PC-9 (cell line): ENCODE results near the gene TTC39B. TPM values are rescaled to one million over a fixed set of nuclear protein-coding genes. Genes with fewer than 3 reads are reported as not detected.

Experiments used
- BruUV-seq: library from RNA; stranded (reverse); fragments of 400-500 nt; replicated peaks from 2 replicates; lab custom pipeline; 2021; lab: Mats Ljungman, UMichigan
- CTCF ChIA-PET: fragments of 300-600 bp; sonication (Branson Sonifier 250); formaldehyde crosslinking; loops from one replicate; lab custom pipeline; 2022; ENCODE audit warnings: antibody characterized with exemption; lab: Charles Lee
- POLR2A ChIA-PET: fragments of 300-600 bp; sonication (Branson Sonifier 250); formaldehyde crosslinking; loops from one replicate; lab custom pipeline; 2022; ENCODE audit warnings: antibody characterized with exemption; ENCODE audit not compliant: unreplicated experiment; lab: Charles Lee
- DNase-seq, 2 experiments: peaks; one replicate each; pipeline versions ENCODE4 v3.0.0 to v3.0.0-alpha.2; 2015 to 2022; ENCODE audit warnings: mixed read lengths in 1 of 2
- H2AFZ ChIP-seq: fragments of 200-600 bp; sonication (generic); 2 replicates; pipeline ENCODE4 v1.8.1; 2017; ENCODE audit warnings: antibody characterized with exemption
- H3F3A ChIP-seq: fragments of 200-600 bp; sonication (generic); 2 replicates; pipeline ENCODE4 v1.8.1; 2017; ENCODE audit warnings: antibody characterized with exemption, mild to moderate bottlenecking, low read depth; ENCODE audit not compliant: insufficient read depth
- H3K27ac ChIP-seq: fragments of 200-600 bp; sonication (generic); 2 replicates; pipeline ENCODE4 v1.6.1; 2016; ENCODE audit warnings: mixed run types
- H3K27me3 ChIP-seq: fragments of 200-600 bp; sonication (generic); 2 replicates; pipeline ENCODE4 v1.6.1; 2016; ENCODE audit warnings: low read depth, mixed run types; ENCODE audit not compliant: insufficient read depth
- H3K36me3 ChIP-seq: fragments of 200-600 bp; sonication (generic); 2 replicates; pipeline ENCODE4 v1.6.1; 2016; ENCODE audit warnings: low read depth, mixed run types
- H3K4me1 ChIP-seq: fragments of 200-600 bp; sonication (generic); replicated peaks from 2 replicates; pipeline ENCODE4 v1.6.1; 2016; ENCODE audit warnings: mixed run types; ENCODE audit not compliant: insufficient read depth
- H3K4me2 ChIP-seq: fragments of 200-600 bp; sonication (generic); 2 replicates; pipeline ENCODE4 v1.6.1; 2017; ENCODE audit warnings: mixed run types
- H3K4me3 ChIP-seq: fragments of 200-600 bp; sonication (generic); 2 replicates; pipeline ENCODE4 v1.6.1; 2016; ENCODE audit warnings: mixed run types
- H3K79me2 ChIP-seq: fragments of 200-600 bp; sonication (generic); 2 replicates; pipeline ENCODE4 v1.6.1; 2017; ENCODE audit warnings: low read depth, mixed run types
- H3K9me2 ChIP-seq: fragments of 200-600 bp; sonication (generic); 2 replicates; pipeline ENCODE4 v1.8.1; 2017; ENCODE audit warnings: mild to moderate bottlenecking; ENCODE audit not compliant: insufficient read depth
- H3K9me3 ChIP-seq: fragments of 200-600 bp; sonication (generic); 2 replicates; pipeline ENCODE4 v1.8.1; 2016; ENCODE audit warnings: low read depth; ENCODE audit not compliant: insufficient read depth
- H4K20me1 ChIP-seq: fragments of 200-600 bp; sonication (generic); 2 replicates; pipeline ENCODE4 v1.8.1; 2017; ENCODE audit not compliant: insufficient read depth
- EZH2 ChIP-seq: fragments of 200-600 bp; sonication (generic); IDR thresholded peaks from 2 replicates; pipeline ENCODE4 v1.8.0; 2017; ENCODE audit warnings: antibody characterized with exemption, low read depth
- intact Hi-C: fragments of 100-400 bp; cut with micrococcal nuclease; formaldehyde crosslinking; loops from one replicate; pipeline ENCODE4 v1.10.0; 2022; ENCODE audit not compliant: unreplicated experiment
- total RNA-seq: library from RNA; stranded (reverse); gene quantifications from 2 replicates; pipeline ENCODE4 v1.2.3, GENCODE V29; 2021
- TF ChIP-seq, protein P1 (sequence below): fragments of 200-600 bp; sonication (generic); conservative IDR thresholded peaks from 2 replicates; pipeline ENCODE4 v1.6.1; 2017; ENCODE audit warnings: mixed run types, antibody characterized with exemption, mild to moderate bottlenecking, moderate library complexity

TTC39B gene
- total RNA-seq, 1 experiment from 2014 or later = 8.8 TPM

DNA sequence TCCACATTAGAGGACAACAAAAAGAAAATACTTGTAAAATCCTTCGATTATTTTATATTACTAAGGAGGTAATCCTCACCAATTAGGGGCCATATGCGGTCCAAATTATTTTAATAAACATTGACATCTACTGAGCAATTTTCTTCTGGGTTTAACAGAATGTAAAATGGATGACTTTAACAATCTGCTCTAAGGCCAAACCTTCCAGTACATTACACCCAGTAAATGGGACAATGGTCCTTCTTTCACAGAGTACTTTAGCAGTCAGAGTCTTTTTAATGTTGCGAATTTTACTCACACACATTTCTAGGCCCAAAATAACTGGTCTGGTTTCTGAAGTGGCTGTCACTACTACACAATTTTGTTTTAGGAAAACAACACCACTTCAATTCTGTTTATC lies 106.9 kb downstream of the TTC39B start:
- no peaks in the 10 kb centered on the region for H3K27me3 ChIP-seq
- DNase-seq = no peak
- H3K27ac ChIP-seq = no peak overlapping the region
- H2AFZ ChIP-seq = no peak overlapping the region
- H3K9me2 ChIP-seq = no peaks in the 10 kb centered on the region
- no peaks in the 10 kb centered on the region for H3F3A ChIP-seq
- CTCF ChIA-PET = no interaction called here
- no peaks in the 10 kb centered on the region for H3K36me3 ChIP-seq
- intact Hi-C loops = no loop called here
- H3K79me2 ChIP-seq = no peaks in the 10 kb centered on the region
- POLR2A ChIA-PET = no interaction called here
- no TSS peak for BruUV-seq
- H3K9me3 ChIP-seq = no peaks in the 10 kb centered on the region
- H3K4me2 ChIP-seq = no peak overlapping the region
- TF ChIP-seq, protein P1, sequence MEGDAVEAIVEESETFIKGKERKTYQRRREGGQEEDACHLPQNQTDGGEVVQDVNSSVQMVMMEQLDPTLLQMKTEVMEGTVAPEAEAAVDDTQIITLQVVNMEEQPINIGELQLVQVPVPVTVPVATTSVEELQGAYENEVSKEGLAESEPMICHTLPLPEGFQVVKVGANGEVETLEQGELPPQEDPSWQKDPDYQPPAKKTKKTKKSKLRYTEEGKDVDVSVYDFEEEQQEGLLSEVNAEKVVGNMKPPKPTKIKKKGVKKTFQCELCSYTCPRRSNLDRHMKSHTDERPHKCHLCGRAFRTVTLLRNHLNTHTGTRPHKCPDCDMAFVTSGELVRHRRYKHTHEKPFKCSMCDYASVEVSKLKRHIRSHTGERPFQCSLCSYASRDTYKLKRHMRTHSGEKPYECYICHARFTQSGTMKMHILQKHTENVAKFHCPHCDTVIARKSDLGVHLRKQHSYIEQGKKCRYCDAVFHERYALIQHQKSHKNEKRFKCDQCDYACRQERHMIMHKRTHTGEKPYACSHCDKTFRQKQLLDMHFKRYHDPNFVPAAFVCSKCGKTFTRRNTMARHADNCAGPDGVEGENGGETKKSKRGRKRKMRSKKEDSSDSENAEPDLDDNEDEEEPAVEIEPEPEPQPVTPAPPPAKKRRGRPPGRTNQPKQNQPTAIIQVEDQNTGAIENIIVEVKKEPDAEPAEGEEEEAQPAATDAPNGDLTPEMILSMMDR = no peak
- TF ChIP-seq EZH2 = no peak
- no peak overlapping the region for H3K4me3 ChIP-seq
- no peaks in the 10 kb centered on the region for H4K20me1 ChIP-seq
- no peaks in the 10 kb centered on the region for H3K4me1 ChIP-seq

DNA sequence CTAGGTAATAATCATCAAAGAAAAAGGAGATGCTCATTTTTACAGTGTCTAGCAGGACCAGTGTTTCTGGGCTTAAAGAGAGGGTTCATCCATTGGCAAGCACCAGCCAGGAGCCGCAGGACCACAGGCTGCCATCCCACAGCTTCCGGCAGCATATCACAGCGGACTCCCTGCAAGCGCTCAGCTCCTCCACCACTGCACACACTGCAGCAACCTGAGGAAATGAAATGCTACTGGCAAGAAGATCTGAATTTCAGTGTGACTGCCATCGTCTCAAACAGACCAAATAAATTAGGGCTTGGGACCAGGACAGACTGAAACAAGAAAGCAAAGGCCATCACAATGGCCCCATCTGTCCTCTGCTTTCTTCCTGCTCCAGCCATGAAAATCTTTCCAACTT lies 114.2 kb downstream of the TTC39B start:
- no peaks in the 10 kb centered on the region for H3K4me1 ChIP-seq
- H3K9me3 ChIP-seq = no peaks in the 10 kb centered on the region
- H3F3A ChIP-seq = no peaks in the 10 kb centered on the region
- no peaks in the 10 kb centered on the region for H4K20me1 ChIP-seq
- no peak overlapping the region for H3K4me2 ChIP-seq
- no peak overlapping the region for H3K4me3 ChIP-seq
- no peak overlapping the region for H2AFZ ChIP-seq
- BruUV-seq = no TSS peak
- TF ChIP-seq, protein P1 = no peak
- no peak for TF ChIP-seq EZH2
- no peaks in the 10 kb centered on the region for H3K9me2 ChIP-seq
- CTCF ChIA-PET = no interaction called here
- POLR2A ChIA-PET = no interaction called here
- no peak for DNase-seq
- no peaks in the 10 kb centered on the region for H3K36me3 ChIP-seq
- intact Hi-C loops = no loop called here
- H3K27me3 ChIP-seq = no peaks in the 10 kb centered on the region
- no peak overlapping the region for H3K27ac ChIP-seq
- H3K79me2 ChIP-seq = no peaks in the 10 kb centered on the region

DNA sequence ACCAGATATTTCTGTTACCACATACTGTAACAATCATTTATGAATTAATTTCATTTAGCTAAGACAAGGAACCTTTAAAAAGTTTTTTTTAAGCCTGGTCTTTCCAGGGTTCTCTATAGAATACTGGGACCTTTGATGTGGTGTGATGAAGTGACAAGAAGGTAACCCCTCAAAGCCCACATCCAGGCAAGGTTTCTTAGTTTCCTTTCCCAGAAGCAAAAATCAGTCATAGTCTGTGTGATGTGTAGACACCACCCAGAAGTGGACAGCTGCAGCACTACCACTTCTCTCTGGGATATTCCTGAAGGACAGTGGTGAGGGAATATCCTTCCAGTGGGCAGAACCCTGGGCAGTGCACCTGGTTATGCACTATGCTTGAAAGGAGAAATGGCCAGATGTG lies 115.6 kb downstream of the TTC39B start:
- H3K9me3 ChIP-seq = no peaks in the 10 kb centered on the region
- no peaks in the 10 kb centered on the region for H3K4me1 ChIP-seq
- no peak overlapping the region for H3K27ac ChIP-seq
- H4K20me1 ChIP-seq = no peaks in the 10 kb centered on the region
- ChIA-PET POLR2A (no interaction called here), CTCF (interaction anchor here (0.6 kb wide), 1 partner anchor 57 kb away, joined by 3 read pairs; no protein-coding TSS in a partner anchor)
- H3K4me2 ChIP-seq = no peak overlapping the region
- no peaks in the 10 kb centered on the region for H3K27me3 ChIP-seq
- no peaks in the 10 kb centered on the region for H3F3A ChIP-seq
- no peak overlapping the region for H3K4me3 ChIP-seq
- no peak overlapping the region for H2AFZ ChIP-seq
- intact Hi-C loops = no loop called here
- H3K79me2 ChIP-seq = no peaks in the 10 kb centered on the region
- no peak for DNase-seq
- BruUV-seq = no TSS peak
- TF ChIP-seq, protein P1 = no peak
- no peak for TF ChIP-seq EZH2
- no peaks in the 10 kb centered on the region for H3K36me3 ChIP-seq
- H3K9me2 ChIP-seq = no peaks in the 10 kb centered on the region
